Transverse colon (tissue), 4 donors: Measurements from ENCODE around the gene DPAGT1. TPM values are rescaled to one million over a fixed set of nuclear protein-coding genes. Genes with fewer than 3 reads are reported as not detected.

Source experiments
- DNase-seq: peaks from one replicate; pipeline ENCODE4 v3.0.0-alpha.2; 2019
- H3K27ac ChIP-seq, 4 donors: fragments of 200-600 bp; sonication (generic); 2 replicates each; pipeline ENCODE4 v1.5.1; 2016 to 2018; ENCODE audit warnings: inconsistent platforms in 4 of 4
- H3K27me3 ChIP-seq: fragments of 200-600 bp; sonication (generic); 2 replicates; pipeline ENCODE4 v1.5.1; 2017; ENCODE audit warnings: inconsistent platforms
- H3K36me3 ChIP-seq, 4 donors: fragments of 200-600 bp; sonication (generic); 2 replicates each; pipeline ENCODE4 v1.5.1; 2017 to 2019; ENCODE audit warnings: inconsistent platforms in 4 of 4
- H3K4me1 ChIP-seq, 4 donors: fragments of 200-600 bp; sonication (generic); 2 replicates each; pipeline ENCODE4 v1.5.1; 2017 to 2020; ENCODE audit warnings: inconsistent platforms in 4 of 4
- H3K4me3 ChIP-seq, 4 donors: fragments of 200-600 bp; sonication (generic); 1 replicate in 1 of 4; 2 replicates in 3 of 4; pipeline versions ENCODE4 v1.5.1 to v1.6.1; 2017 to 2019; ENCODE audit warnings: inconsistent platforms in 4 of 4
- H3K9me3 ChIP-seq, 2 donors: fragments of 200-600 bp; sonication (generic); 2 replicates each; pipeline ENCODE4 v1.5.1; 2017 to 2019; ENCODE audit warnings: inconsistent platforms in 2 of 2
- EP300 ChIP-seq: sonication (generic); formaldehyde crosslinking; IDR thresholded peaks from one replicate; pipeline ENCODE4 v1.6.1; 2017; ENCODE audit warnings: antibody characterized with exemption, low read depth
- POLR2A ChIP-seq: fragments of 450-650 bp; IDR thresholded peaks from one replicate; pipeline ENCODE4 v1.6.1; 2016; ENCODE audit warnings: antibody characterized with exemption, mild to moderate bottlenecking, moderate library complexity
- POLR2AphosphoS5 ChIP-seq, 3 donors: sonication (generic); formaldehyde crosslinking; IDR thresholded peaks; one replicate each; pipeline ENCODE4 v1.6.1; 2016; ENCODE audit warnings: antibody characterized with exemption in 3 of 3
- WGBS, 2 donors: methylation state at CpG; one replicate each; pipeline ENCODE4 v1.1.5; 2018; ENCODE audit warnings: low coverage in 1 of 2; 5-methylcytosine and 5-hydroxymethylcytosine counted together
- in situ Hi-C, 4 donors: fragments of 200-750 bp; cut with MboI; loops; one replicate each; pipeline versions ENCODE4 v1.15.0 to v1.15.1; 2017; ENCODE audit warnings: low sequenced_read_pairs in 3 of 4, low pct_ligation_motif_present in 1 of 4, low pct_unique_long_range_greater_than_20kb in 1 of 4
- intact Hi-C: fragments of 100-400 bp; cut with DNase I; formaldehyde crosslinking; loops from one replicate; pipeline ENCODE4 v1.15.1; 2023; ENCODE audit warnings: low total_unique reads
- total RNA-seq, 4 donors: library from RNA; depleted of rRNA; stranded (reverse); fragments of >200 nt; gene quantifications; one replicate each; pipeline ENCODE4 v1.1.0, GENCODE V29; 2016
- TF ChIP-seq, protein P1 (sequence below), 5 experiments: fragments of 200-600 bp in 3 of 5; fragments of 450-650 bp in 2 of 5; sonication (generic) in 3 of 5; IDR thresholded peaks; 1 replicate in 2 of 5; 2 replicates in 3 of 5; pipeline ENCODE4 v1.5.1; 2016 to 2017; ENCODE audit warnings: antibody characterized with exemption in 5 of 5, inconsistent platforms in 3 of 5, mild to moderate bottlenecking in 2 of 5, moderate library complexity in 1 of 5

DPAGT1 gene
- total RNA-seq, 4 donors from 2014 or later, result 4.5 to 63.9 (median 26.3) TPM

DNA sequence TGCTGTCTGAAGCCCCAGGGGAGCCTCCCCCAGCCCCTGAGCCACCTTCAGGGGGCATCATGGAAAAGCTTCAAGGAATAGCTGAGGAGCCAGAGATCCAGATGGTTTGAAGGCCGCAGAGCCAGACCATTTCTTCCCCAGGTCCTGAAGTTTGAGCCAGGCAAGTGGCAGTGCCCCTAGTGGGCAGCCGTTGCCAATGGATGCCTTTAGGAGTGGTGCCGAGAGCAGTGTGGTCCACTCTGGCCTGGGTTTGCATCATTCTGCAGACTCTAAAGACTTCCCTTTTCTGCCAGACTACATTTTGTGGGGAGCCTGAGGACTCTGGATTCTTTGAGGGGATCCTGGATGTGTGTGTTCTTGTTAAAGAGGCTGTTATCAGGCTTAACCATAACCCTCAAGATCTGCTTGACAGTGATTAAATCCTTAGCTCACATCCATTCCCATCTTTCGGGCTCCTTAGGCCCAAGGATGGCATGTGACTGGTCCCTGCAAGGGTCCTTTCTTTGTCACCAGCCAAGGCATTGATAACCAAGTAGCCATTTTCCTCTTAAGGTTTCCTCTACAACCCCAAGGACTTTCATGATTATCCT is 32.8 kb upstream of the DPAGT1 start:
- 71 to 74% methylated on average over 1 to 4 of the region's 4 CpGs for WGBS, 2 donors
- no peaks in the 10 kb centered on the region for H3K27me3 ChIP-seq
- H3K4me1 ChIP-seq, result no peaks in the 10 kb centered on the region
- DNase-seq, result no peak
- no peak overlapping the region for H3K4me3 ChIP-seq
- peaks cover 0 to 41% (median 19%) of the 10 kb centered on the region in 4 donors for H3K36me3 ChIP-seq
- intact Hi-C loops (no loop called here), in situ Hi-C loops (no loop called here)
- TF ChIP-seq, protein P1, sequence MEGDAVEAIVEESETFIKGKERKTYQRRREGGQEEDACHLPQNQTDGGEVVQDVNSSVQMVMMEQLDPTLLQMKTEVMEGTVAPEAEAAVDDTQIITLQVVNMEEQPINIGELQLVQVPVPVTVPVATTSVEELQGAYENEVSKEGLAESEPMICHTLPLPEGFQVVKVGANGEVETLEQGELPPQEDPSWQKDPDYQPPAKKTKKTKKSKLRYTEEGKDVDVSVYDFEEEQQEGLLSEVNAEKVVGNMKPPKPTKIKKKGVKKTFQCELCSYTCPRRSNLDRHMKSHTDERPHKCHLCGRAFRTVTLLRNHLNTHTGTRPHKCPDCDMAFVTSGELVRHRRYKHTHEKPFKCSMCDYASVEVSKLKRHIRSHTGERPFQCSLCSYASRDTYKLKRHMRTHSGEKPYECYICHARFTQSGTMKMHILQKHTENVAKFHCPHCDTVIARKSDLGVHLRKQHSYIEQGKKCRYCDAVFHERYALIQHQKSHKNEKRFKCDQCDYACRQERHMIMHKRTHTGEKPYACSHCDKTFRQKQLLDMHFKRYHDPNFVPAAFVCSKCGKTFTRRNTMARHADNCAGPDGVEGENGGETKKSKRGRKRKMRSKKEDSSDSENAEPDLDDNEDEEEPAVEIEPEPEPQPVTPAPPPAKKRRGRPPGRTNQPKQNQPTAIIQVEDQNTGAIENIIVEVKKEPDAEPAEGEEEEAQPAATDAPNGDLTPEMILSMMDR (IDR thresholded peaks at IDR 0.05), result peak; percentile 38 to 53 (median 48)
- TF ChIP-seq POLR2A (no peak), EP300 (no peak), POLR2AphosphoS5 (IDR thresholded peaks at IDR 0.05) (no peak)
- H3K9me3 ChIP-seq, result no peaks in the 10 kb centered on the region
- H3K27ac ChIP-seq, result no peak overlapping the region

DNA sequence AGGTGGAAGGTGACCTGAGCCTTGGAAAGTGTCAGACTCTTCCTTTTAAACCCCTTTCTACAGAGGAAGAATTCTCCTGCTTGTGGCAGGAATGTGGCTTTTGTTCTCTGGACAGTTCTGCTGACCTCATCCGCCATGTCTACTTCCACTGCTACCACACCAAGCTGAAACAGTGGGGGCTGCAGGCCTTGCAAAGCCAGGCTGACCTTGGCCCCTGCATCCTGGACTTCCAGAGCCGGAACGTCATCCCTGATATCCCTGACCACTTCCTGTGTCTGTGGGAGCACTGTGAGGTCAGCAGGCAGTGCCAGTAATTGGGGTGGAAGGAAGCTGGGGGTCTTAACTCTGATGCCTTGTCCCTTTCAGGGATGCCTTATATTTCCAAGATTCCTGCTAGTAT is 29.0 kb upstream of the DPAGT1 start:
- Histone ChIP-seq H3K36me3 (peaks cover 0 to 54% (median 27%) of the 10 kb centered on the region in 4 donors), H3K27ac (no peak overlapping the region), H3K4me1 (peaks cover 8 to 15% (median 11%) of the 10 kb centered on the region in 4 donors), H3K4me3 (no peak overlapping the region), H3K9me3 (no peaks in the 10 kb centered on the region), H3K27me3 (no peaks in the 10 kb centered on the region)
- TF ChIP-seq EP300, result no peak
- TF ChIP-seq POLR2A, result no peak
- no peak for TF ChIP-seq POLR2AphosphoS5 (IDR thresholded peaks at IDR 0.05)
- TF ChIP-seq, protein P1 (IDR thresholded peaks at IDR 0.05), result no peak
- in situ Hi-C loops, result no loop called here
- no peak for DNase-seq
- WGBS, 2 donors, result 76 to 83% methylated on average over 1 to 3 of the region's 3 CpGs
- intact Hi-C loops, result no loop called here

DNA sequence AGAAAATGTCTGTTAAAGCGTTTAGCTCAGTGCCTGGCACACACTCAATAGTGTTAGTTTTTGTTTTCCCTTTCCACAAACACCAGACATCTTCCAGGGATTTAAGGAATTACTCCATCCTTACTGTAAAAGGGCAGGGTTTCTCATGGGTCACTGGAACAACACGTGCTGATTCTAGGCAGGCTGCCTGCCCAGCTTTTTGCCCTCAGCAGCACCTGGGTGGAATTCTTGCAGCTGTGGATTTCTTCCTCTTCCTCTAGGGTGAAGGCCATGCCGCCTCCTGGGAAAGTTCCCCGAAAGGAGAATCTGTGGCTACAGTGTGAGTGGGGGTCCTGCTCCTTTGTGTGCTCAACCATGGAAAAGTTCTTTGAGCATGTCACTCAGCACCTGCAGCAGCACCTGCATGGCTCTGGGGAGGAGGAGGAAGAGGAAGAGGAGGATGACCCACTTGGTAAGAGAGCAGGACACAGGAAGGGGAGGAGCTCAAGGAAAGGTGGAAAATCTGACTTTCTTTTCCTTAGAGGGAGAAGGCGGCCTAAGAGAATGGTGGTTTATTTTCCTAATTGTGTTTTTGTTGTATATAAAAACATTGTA is 25.1 kb upstream of the DPAGT1 start:
- H3K9me3 ChIP-seq, result no peaks in the 10 kb centered on the region
- H3K36me3 ChIP-seq, result peaks cover 0 to 36% (median 17%) of the 10 kb centered on the region in 4 donors
- TF ChIP-seq POLR2A (no peak), POLR2AphosphoS5 (IDR thresholded peaks at IDR 0.05) (no peak), EP300 (no peak)
- TF ChIP-seq, protein P1 (IDR thresholded peaks at IDR 0.05), result no peak
- intact Hi-C loops (no loop called here), in situ Hi-C loops (no loop called here)
- H3K27ac ChIP-seq, result peak overlapping the region; percentile 16 to 55 (median 44)
- no peak overlapping the region for H3K4me3 ChIP-seq
- WGBS, 2 donors, result 43 to 58% methylated on average over 1 to 5 of the region's 5 CpGs
- no peaks in the 10 kb centered on the region for H3K27me3 ChIP-seq
- no peak for DNase-seq
- peaks cover 15 to 46% (median 25%) of the 10 kb centered on the region in 4 donors for H3K4me1 ChIP-seq

DNA sequence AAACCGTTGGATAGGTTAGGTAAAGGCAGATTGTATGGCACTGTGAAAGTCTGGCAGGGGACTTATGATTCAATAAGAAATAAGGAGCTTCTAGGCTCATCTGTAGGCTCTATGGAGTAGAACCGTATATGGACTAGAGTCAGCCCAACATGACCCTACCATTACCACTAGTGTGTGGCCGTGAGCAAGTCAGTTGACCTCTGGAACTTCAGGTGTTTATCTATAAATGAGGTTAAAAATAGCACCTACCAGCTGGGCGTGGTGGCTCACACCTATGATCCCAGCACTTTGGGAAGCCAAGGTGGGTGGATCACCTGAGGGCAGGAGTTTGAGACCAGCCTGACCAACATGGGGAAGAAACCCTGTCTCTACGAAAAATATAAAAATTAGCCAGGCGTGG is 24.2 kb upstream of the DPAGT1 start:
- Histone ChIP-seq H3K9me3 (no peaks in the 10 kb centered on the region), H3K27ac (peak overlapping the region in 3 of 4 donors; percentile 47 to 59 (median 55)), H3K36me3 (peaks cover 0 to 27% (median 12%) of the 10 kb centered on the region in 4 donors), H3K4me3 (peak overlapping the region in 1 of 4 donors; percentile 3), H3K4me1 (peaks cover 15 to 46% (median 26%) of the 10 kb centered on the region in 4 donors), H3K27me3 (no peaks in the 10 kb centered on the region)
- DNase-seq, result peak; percentile 64
- WGBS, 2 donors, result 73 to 76% methylated on average over 2 to 6 of the region's 6 CpGs
- intact Hi-C loops, result no loop called here
- in situ Hi-C loops, result no loop called here
- TF ChIP-seq POLR2AphosphoS5 (IDR thresholded peaks at IDR 0.05) (peak in 1 of 3 donors; percentile 13), EP300 (no peak), POLR2A (peak; percentile 17)
- TF ChIP-seq, protein P1 (IDR thresholded peaks at IDR 0.05), result no peak
